Measurements from ENCODE around the gene GDAP2. TPM values are rescaled to one million over a fixed set of nuclear protein-coding genes. Genes with fewer than 3 reads are reported as not detected.

Gene GDAP2
- total RNA-seq, 1 donor from 2014 or later: 22.7 TPM

- Mint-ChIP-seq H3K27me3 (ENCODE audit: low read depth) (no peaks in the 10 kb centered on the region), H3K27ac (ENCODE audit: unreplicated experiment) (peak overlapping the region; percentile 17), H3K4me1 (ENCODE audit: low read depth) (peaks cover 30% of the 10 kb centered on the region), H3K36me3 (ENCODE audit: low read depth) (peaks cover 6% of the 10 kb centered on the region), H3K9me3 (ENCODE audit: low read depth) (no peaks in the 10 kb centered on the region), H3K4me3 (ENCODE audit: unreplicated experiment) (no peak overlapping the region)
- TF ChIP-seq CTCF (IDR thresholded peaks at IDR 0.05): no peak
- no peak for DNase-seq (ENCODE audit: low spot score)
Measured at GRCh38 chr1:117967881-117968280, 38.5 kb upstream of the GDAP2 start.

GRCh38 chr1:117967477-117967876, 38.1 kb upstream of the GDAP2 start:
- H3K9me3 Mint-ChIP-seq (ENCODE audit: low read depth): no peaks in the 10 kb centered on the region
- peaks cover 6% of the 10 kb centered on the region for H3K36me3 Mint-ChIP-seq (ENCODE audit: low read depth)
- TF ChIP-seq CTCF (IDR thresholded peaks at IDR 0.05): peak; percentile 75
- DNase-seq (ENCODE audit: low spot score): no peak
- H3K4me1 Mint-ChIP-seq (ENCODE audit: low read depth): peaks cover 30% of the 10 kb centered on the region
- no peaks in the 10 kb centered on the region for H3K27me3 Mint-ChIP-seq (ENCODE audit: low read depth)
- H3K27ac Mint-ChIP-seq (ENCODE audit: unreplicated experiment): peak overlapping the region; percentile 17
- no peak overlapping the region for H3K4me3 Mint-ChIP-seq (ENCODE audit: unreplicated experiment)

GRCh38 chr1:117964290-117965038, 35.0 kb upstream of the GDAP2 start:
- no peak for TF ChIP-seq CTCF (IDR thresholded peaks at IDR 0.05)
- Mint-ChIP-seq H3K4me3 (ENCODE audit: unreplicated experiment) (no peak overlapping the region), H3K9me3 (ENCODE audit: low read depth) (no peaks in the 10 kb centered on the region), H3K27ac (ENCODE audit: unreplicated experiment) (peak overlapping the region; percentile 19), H3K27me3 (ENCODE audit: low read depth) (no peaks in the 10 kb centered on the region), H3K36me3 (ENCODE audit: low read depth) (peaks cover 13% of the 10 kb centered on the region), H3K4me1 (ENCODE audit: low read depth) (peaks cover 30% of the 10 kb centered on the region)
- no peak for DNase-seq (ENCODE audit: low spot score)

- DNase-seq (ENCODE audit: low spot score): no peak
- Mint-ChIP-seq H3K36me3 (ENCODE audit: low read depth) (peaks cover 30% of the 10 kb centered on the region), H3K27ac (ENCODE audit: unreplicated experiment) (no peak overlapping the region), H3K27me3 (ENCODE audit: low read depth) (no peaks in the 10 kb centered on the region), H3K4me3 (ENCODE audit: unreplicated experiment) (no peak overlapping the region), H3K9me3 (ENCODE audit: low read depth) (no peaks in the 10 kb centered on the region), H3K4me1 (ENCODE audit: low read depth) (peaks cover 5% of the 10 kb centered on the region)
- no peak for TF ChIP-seq CTCF (IDR thresholded peaks at IDR 0.05)
Measured at GRCh38 chr1:117959364-117959763, 29.9 kb upstream of the GDAP2 start.

GRCh38 chr1:117952386-117952785, 23.0 kb upstream of the GDAP2 start:
- Mint-ChIP-seq H3K4me1 (ENCODE audit: low read depth) (no peaks in the 10 kb centered on the region), H3K9me3 (ENCODE audit: low read depth) (no peaks in the 10 kb centered on the region), H3K27ac (ENCODE audit: unreplicated experiment) (no peak overlapping the region), H3K36me3 (ENCODE audit: low read depth) (peaks cover 33% of the 10 kb centered on the region), H3K27me3 (ENCODE audit: low read depth) (no peaks in the 10 kb centered on the region), H3K4me3 (ENCODE audit: unreplicated experiment) (no peak overlapping the region)
- TF ChIP-seq CTCF (IDR thresholded peaks at IDR 0.05): no peak
- DNase-seq (ENCODE audit: low spot score): no peak

All from chondrocyte (in vitro differentiated cells).